Stimulated activated CD8-positive, alpha-beta memory T cell treated with anti-CD3 and anti-CD28 coated beads, Interleukin-15, amount 100 ng/mL, for 24 hours (primary cell): Measurements from ENCODE around the gene RAB11FIP5.
"Not testable (repeated sequence)": the region's sequence is repeated elsewhere in the genome, so short reads cannot be mapped to it uniquely, and the experiment has no call there.

Experiments
- DNase-seq: peaks from one replicate; pipeline ENCODE4 v3.0.0-alpha.2; 2020; ENCODE audit warnings: low read depth

The RAB11FIP5 gene

DNA sequence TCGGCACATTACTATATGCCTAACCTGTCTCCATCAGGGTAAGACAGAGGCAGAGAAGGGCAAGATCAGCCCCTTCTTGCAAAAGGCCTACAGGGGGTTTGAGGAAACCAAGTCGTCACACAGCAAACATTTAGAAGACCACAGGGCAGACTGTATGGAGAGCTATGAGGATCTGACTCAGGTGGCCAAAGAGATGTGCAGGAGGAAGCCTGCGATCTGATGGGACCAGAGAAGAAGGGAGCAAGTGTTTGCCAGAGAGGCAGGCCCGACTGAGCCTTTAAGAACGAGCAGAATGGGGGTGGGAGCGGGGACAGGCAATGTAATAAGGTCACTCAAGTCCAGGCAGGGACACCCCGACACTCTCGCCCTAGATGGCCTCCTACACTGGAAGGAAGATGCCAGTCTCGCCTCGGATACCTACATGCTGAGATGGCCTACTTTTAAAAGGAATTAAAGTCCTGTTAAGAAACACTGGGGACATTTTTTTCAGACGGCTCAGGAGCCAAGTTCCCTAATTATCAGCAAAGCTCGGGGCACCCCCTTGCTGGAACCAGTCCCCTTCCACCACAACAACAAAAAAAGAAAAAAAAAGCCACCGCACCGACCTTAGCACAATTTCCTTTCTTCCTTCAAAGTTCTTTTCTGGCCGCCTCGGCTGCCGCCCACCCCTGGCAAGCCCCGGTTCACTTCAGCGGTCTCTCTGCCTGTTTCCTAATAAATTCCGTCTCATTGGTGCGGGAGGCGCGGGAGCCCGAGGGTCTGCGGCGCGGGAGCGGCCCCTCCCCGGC, 42.7 kb downstream of the RAB11FIP5 start:
- DNase-seq, result no peak

DNA sequence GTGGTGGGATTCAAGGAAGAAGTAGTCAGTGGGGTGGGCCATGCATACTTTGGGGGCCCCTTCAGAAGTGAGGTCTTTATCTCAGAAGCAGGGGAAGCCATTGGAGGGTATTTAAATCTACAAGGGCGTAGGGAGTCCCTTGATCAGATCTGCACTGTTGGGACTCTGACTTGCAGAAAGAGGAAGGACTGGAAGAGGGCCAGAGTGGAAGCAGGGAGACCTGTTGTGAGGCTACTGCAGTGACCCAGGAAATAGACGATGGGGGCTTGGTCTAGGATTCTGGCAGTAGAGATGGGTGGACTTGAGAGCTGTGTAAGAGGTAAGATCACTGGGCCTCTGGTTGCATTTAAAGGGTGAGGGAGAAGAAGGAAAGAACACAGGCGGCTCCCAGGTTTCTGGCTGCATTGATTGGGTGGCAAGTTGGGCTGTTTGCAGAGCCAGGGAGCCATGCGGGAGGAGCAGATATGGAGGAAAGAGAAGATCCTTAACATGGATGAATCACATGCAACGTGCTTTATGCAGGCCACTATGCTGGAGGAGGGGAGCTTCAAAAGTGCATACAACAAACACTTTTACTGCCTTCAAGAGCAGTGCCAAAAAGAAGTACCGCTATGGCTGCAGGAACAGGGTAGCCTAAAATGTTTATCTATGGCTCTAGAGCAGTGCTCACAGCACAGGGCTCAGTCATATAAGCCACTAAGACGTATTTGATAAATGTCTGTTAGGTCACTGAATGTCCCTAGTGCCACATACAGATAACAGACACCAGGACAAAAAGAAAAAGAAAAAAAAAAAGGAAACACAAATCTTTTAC, 43.5 kb downstream of the RAB11FIP5 start:
- no peak for DNase-seq

DNA sequence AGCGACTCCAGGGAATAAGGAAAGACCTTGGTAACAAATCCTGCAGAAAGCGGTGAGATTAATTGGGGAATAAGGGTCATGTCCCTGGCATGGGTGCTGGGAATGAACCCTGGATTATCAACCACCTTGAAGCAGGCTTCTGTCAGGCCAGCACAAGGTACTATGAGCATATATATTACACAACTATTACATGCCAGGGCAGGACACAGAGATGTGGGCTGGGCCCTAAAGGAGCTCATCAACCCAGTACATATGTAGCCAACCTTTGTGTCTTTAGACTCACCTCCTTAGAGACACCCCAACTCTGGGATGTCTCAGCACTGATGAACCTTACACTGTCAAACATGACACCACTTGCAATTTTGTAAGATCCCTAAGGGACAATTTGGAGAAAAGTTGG, 44.6 kb downstream of the RAB11FIP5 start:
- DNase-seq, result no peak

DNA sequence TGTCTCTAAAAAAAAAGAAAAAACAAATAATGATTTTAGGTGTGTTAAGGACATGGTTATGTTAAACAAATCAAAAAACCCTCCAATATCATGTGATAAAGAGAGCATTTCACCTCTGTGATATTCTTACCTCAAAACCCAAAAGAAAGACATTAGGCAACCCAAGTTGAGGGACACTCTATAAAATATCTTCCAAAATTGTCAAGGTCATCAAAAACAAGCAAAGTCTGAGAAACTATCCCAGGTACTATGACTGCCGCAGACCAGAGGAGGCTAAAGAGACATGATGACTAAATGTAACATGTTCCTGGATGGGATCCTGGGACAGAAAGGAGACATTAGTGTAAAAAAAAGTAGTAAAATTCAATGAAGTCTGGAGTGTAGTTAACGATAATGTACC, 45.7 kb downstream of the RAB11FIP5 start:
- DNase-seq, result no peak

DNA sequence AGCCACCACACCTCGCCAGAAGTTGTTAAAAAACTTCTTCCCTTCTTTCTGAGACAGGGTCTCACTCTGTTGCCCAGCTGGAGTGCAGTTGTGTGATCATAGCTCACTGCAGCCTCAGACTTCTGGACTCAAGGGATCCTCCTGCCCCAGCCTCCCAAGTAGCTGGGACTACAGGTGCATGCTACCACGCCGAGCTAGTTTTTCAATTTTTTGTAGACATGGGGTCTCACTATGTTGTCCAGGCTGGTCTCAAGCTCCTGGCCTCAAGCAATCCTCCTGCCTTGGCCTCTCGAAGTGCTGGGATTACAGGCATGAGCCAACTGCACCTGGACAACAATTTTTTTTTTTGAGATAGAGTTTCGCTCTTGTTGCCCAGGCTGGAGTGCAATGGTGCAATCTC, 47.7 kb downstream of the RAB11FIP5 start:
- not testable (repeated sequence) for DNase-seq

DNA sequence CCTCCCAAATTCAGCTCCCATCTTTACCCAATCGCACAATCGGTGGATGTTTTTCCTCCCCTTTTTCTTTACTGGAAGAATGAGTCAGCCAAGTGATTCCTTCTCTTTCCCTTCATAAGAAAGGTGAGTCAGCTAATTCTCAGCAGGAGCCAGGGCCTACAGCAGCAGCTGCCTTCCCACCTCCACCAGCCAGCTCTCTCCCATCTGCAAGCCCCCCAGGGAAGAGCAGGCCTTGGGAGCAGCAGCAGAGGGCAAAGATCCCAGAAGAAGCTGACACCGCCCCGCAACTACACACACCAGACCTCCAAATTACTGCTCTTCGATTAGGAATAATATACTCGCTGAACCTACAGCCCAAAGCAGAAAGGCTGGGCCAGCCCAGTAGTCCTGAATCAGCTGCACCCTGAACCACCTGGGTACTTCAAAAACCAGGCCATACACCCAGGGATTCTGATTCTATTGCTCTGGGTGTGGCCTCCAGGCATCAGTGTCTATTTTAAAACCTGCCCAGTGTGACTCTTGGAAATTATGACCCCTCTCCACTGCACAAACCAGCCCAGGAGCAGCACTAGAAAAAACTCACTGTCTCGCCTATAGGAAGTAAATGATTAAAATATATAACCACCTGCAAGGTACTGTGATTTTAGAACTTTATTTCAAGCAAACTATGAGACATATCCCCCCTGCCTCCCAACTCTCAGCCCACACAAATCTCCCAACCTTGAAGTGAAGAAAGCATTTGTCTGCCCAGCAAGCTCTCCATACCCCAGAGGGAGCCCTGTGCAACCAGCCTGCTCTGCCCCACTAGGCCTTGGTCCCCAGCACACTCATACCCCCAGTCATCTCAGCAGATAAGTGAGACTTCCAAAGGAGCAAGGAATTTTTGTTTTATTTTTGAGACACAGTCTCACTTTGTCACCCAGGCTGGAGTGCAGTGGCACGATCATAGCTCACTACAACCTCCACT, 48.6 kb downstream of the RAB11FIP5 start:
- DNase-seq, result no peak

DNA sequence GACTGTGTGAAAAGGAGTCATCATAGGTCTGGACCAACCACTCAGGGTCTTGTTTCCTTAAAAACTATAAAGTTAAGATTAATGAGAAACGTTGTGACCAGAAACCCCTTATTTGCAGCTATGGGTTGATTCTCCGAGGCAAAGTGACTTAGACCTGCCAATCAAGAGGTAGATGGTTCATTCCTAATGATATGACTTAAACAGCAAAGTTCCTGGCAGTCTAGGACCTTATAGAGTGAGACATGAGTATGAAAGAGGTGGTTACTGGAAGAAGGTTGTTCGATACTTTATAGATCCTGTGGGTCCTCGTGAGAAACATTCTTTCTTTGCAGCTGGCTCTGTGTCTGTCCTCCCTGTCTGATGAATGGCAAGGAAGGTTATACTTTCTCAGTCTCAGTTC, 49.3 kb downstream of the RAB11FIP5 start:
- DNase-seq, result no peak

DNA sequence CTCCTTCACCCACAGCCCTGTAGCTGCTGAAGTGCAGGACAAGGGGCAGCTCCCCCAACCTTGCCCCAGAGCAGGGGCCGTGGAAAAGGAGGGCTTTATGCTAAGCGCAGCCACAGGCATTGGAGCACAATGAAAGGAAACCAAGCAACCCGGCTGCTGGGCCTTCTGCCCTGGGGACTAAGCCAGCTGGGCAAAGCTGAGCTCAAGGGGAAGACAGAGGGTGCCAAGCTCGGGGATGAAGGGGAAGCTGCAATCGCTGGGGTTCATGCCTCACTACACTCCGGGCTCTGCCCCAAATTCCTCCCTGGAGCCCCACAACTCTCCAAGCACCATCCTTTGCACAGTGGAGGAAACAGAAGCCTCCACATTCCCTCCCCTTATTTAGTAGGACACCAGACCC, 53.6 kb downstream of the RAB11FIP5 start:
- no peak for DNase-seq

DNA sequence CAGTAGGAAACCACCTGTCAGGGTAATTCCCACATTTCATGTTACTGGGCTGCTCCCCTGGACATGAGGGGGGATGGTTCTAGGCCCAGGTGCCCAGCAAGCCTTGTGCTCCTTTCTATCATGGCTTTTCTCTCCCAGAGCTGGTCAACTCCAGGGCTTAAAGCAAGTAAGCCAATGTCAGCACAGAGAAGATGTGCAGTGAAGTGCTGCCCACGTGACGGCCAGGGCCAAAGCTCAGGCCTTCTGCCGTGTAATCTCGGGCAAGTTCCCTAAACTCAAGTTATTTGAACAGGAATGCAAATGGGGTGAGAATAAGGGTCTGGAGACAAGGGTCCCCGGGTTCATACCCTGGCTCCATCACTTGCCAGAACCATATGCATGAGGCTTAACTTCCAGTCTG, 57.8 kb downstream of the RAB11FIP5 start:
- no peak for DNase-seq

DNA sequence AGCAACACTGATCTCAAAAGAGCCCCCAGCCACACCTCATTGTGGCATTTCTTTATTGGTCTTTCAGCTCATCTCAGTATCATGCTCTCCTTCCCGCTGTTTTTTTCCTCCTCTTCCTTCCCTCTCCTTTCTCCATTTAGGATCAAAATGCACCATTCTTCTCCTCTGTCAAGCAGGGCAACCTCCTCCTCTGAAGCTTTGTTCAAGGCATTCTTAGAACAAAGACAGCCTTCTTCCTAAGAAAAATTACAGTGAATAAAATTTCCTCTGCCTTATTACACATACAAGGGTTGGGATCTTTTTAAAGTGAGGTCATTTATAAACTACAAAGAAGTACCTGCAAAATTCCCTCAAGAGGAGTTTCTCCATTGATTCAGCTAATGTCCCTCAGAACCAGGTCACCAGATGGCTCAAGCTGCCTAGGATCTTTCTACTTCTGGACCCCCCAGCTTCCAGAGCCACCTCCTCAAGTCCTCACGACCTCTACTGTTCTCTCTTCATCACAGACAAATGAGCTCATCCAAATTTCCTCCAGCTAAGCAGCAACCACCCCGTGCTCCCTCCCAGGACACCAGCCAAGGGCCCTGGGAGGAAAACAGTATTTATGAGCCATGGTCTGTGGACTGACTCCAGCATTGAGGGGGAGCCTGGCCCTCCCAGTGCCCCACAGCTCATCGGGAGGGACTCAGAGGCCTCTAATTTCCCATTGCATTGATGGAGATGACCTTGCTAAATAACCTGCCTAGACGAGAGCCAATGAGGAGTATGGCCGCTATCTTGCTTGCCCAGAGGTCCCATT, 59.2 kb downstream of the RAB11FIP5 start:
- no peak for DNase-seq

DNA sequence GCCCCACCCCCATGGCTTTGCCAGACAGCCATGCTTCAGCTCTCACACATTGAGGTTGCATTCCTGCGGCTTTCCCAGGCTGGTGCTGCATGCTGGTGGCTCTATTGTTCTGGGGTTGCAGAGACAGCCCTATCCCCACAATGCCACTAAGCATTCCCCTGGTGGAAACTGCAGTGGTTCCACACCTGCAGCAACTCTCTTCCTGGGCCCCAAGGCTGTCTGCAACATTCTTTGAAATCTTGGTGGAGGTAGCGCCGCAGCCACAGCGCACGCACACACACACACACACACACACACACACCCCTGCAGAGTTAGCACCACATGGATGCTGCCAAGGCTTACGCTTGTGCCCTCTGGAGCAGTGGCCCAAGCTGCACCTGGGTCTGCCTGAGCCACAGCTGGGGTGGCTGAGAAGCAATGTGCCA, 62.6 kb downstream of the RAB11FIP5 start:
- DNase-seq, result no peak

DNA sequence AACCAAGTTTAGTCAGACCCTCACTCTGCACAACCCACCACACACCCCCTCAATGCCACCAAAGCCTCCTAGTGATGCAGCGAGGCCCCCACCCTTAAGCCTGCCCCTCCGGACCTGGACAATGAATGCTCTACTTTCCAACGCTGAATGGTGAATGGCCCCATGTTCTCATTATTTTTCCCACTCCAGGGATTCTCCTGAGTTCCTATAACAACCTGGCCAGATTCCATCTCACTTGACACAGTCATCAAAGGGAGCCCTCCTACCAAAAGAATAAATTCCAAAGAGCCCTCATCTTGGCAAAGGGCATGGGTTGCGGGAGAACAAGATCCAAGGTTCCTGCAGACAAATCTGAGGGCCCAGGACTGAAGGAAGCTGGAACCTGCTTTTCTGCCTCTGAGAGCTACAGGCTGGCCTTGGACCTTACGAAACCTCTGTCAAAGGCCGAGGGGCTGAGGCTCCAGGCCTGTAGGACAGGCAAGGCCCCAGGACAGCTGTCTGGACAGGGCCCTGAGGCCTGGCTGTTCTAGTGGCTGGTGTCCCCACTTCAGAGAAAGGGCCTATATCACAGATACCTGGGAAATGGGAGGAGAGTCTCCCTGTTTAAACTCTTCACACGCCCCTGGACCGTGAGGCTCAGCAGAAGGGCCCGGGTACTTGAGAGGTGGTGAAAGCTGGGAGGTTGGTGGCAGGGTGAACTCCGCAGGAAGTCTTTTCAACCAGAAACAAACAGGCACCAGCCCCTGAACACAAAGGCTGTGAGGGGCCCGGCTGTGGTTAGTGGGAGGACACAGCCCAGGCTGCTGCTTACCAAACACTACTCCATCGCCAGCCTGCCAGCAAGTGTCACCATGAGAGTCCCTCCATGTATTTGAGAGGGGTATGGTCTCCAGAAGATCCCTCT, 68.6 kb downstream of the RAB11FIP5 start:
- no peak for DNase-seq

DNA sequence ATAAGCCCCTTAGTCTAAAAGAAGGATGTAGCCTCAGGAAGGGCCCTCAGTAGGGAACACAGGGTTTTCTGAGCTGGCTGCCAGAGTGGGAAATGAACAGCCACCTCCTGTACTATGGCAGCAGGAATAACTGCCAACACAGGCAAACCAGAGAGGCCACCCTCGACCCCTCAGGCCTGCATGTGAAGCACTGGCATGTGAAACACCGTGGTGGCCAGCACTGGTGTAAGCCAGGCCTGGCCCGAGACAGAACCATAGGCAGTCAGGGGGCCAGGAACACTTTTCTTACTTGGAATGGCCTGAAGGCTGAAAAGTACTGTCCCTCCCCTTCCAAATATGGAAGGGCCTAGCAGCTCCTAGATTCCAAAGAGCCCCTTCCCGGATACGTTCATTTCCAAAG, 69.5 kb downstream of the RAB11FIP5 start:
- no peak for DNase-seq

DNA sequence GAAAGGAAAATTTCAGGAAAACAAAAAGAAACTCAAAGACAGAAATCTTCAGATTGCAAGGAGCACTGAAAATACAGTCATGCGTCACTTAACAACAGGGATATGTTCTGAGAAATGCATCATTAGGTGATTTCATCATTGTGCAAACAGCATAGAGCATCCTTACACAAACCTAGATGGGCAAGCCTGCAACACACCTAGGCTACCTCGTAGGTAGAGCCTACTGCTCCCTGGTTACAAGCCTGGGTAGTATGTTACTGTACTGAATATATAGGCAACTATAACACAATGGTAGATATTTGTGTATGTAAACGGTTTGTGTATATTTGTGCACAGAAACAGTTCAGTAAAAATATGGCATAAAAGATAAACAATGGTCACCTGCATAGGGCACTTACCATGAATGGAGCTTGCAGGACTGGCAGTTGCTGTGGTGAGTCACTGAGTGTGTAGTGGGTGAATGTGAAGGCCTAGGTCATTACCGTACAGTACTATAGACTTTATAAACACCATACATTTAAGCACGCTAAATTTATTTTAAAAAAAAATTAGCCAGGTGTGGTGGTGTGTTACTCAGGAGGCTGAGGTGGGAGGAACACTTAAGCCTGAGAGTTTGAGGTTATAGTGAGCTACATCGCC, 74.7 kb downstream of the RAB11FIP5 start:
- DNase-seq, result no peak

DNA sequence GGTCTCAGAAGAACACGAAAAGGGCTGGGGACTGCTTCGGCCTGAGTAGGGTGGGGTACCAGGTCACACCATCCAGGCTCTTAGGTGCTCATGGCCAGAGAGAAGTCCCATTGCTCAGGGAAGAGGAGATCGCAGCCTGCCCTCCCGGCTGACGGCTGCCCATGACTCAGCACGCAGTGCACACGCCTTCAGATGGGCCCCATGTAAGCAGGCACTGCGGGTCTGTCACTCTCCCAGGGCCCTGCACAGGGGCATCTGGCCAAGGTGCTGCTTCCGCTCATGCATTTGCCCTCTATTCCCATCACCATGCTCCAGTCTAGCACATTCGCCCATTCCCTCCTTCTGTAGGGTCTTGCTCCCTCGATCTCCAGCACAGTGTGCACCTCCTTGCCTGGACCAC, 76.0 kb downstream of the RAB11FIP5 start:
- DNase-seq, result no peak

DNA sequence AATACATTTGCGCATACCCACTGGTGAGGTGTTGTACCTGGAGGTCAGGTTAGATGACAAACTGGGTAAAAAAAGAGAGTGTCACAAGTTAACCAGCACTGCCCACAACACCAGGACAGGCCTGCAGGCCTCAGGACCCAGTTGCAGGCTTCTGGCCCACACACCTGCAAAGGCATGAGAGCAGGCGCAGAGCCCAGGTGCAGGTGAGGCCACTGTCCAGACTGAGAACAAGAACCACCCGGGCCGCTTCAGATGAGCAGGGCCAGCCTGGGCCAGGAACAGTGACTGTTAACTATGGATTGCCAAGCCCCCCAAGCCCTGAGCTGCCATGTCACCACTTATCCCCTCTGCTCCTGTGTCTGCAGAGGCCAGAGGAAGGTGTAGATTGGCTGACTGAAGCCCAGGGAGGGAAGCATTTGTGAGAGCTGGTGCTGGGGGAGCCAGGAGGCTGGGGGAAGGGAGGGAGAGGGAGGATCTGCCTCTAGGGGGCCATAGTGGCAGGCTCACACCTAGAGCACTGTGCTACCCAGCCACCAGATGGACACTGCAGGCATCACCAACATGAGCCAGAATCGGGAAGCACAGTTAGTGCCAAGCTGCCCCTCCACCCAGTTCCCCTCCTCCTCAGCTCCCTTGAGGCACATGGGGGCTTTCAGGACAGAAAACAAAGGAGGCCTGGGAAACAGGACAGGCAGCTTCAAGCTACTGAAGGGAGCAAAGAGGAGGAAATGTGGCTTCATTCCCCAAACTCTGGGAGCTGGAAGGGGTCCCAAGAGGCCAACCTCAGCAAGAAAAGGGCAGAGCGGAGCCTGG, 76.6 kb downstream of the RAB11FIP5 start:
- no peak for DNase-seq

DNA sequence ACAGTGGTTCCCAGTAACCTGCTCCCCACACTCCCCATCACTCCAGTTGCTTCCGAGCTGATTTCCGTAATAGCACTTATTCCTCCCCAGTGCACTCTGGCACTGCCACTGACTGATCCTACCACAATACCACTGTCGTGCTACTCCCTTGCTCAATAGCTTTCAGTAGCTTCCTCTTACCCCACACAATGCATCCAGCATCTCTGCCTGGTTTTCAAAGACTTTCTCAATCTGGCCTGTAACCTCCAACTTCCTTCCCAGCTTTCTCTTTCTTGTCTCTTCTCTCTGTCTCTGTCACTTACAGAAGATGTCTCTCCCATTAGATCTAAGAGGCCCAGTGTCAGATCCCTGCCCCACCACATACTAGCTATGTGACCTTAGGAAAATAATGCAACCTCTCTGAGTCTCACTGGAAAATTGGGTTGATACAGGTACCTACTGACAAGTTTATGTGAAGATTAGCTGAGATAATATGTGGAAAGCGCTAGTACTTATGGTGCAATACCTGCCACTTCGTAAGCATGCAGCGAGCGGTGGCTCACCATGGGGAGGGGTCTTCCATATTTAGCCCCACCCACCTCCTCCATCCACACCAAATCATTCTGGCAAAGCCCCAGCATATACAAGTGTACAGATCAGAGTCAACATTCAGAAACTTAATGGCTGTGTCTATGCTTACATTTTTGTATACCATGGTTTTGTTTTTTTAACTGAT, 77.9 kb downstream of the RAB11FIP5 start:
- no peak for DNase-seq

DNA sequence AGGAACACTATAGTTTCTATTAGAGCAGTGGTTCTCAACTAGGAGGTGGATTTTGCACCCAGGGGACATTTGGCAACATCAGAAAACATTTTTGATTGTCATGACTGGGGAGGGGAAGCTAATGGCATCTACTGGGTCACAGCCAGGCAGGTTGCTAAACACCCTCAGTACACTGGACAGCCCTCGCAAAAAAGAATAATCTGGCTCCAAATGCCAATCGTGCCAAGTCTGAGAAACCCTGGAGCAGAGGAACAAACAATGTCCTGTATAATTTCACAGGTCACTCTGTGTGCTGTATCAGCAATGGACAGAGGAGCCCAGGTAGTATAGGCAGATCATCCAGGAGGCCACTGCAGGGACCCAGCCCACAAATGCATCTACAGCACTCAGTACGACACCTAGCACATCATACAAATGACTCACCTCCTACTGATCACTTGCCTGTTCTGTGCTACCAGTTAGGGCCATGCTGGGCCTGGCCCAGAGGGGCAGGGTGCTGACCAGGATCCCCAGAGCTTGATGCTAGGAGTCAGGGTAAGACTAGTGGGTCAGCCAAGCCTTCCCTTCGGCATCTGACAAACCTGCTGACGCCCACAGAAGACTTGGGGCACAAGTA, 78.9 kb downstream of the RAB11FIP5 start:
- DNase-seq, result no peak
